K562 (cell line): ENCODE measurements around the gene EFEMP2. TPM values are rescaled to one million over a fixed set of nuclear protein-coding genes. Genes with fewer than 3 reads are reported as not detected.

Experiments
- ATF6 ChIP-seq: sonication (generic); formaldehyde crosslinking; IDR thresholded peaks from 2 replicates; pipeline ENCODE4 v1.4.0; 2020; ENCODE audit warnings: mild to moderate bottlenecking, missing genetic modification reagents
- CREB3L1 ChIP-seq: fragments of 450-650 bp; IDR thresholded peaks from 2 replicates; pipeline ENCODE4 v1.6.1; 2014; ENCODE audit warnings: low read depth, mild to moderate bottlenecking, moderate library complexity, borderline replicate concordance
- HES1 ChIP-seq: fragments of 450-650 bp; IDR thresholded peaks from 2 replicates; pipeline ENCODE4 v1.6.1; 2016; ENCODE audit warnings: low read depth, mild to moderate bottlenecking, moderate library complexity
- HMG20A ChIP-seq: fragments of 450-650 bp; formaldehyde crosslinking; conservative IDR thresholded peaks from 2 replicates; pipeline ENCODE4 v1.4.0; 2020; ENCODE audit warnings: mild to moderate bottlenecking, mixed read lengths
- HMG20B ChIP-seq: fragments of 250-450 bp; sonication (Bioruptor Pico); IDR thresholded peaks from 2 replicates; pipeline ENCODE4 v1.5.0; 2021; ENCODE audit warnings: mild to moderate bottlenecking
- KLF13 ChIP-seq: fragments of 450-650 bp; IDR thresholded peaks from 2 replicates; pipeline ENCODE4 v1.6.1; 2016; ENCODE audit warnings: missing genetic modification characterization, low read depth, mild to moderate bottlenecking, missing compliant biosample characterization, moderate library complexity, borderline replicate concordance
- NR0B1 ChIP-seq: fragments of 450-650 bp; IDR thresholded peaks from one replicate; pipeline ENCODE4 v1.6.1; 2018; ENCODE audit warnings: mild to moderate bottlenecking, moderate library complexity; ENCODE audit not compliant: partially characterized antibody
- PHF8 ChIP-seq: fragments of 200-600 bp; sonication (generic); IDR thresholded peaks from 2 replicates; pipeline ENCODE4 v1.6.1; 2012; ENCODE audit warnings: mixed run types, mild to moderate bottlenecking, inconsistent platforms, low read length, moderate library complexity, borderline replicate concordance
- POLR2AphosphoS2 ChIP-seq: IDR thresholded peaks from 2 replicates; pipeline ENCODE4 v1.6.1; 2012; ENCODE audit warnings: low read length, improper control_type of control experiment
- POLR3A ChIP-seq: IDR thresholded peaks from 2 replicates; pipeline ENCODE4 v1.6.1; 2011; ENCODE audit warnings: borderline replicate concordance, mild to moderate bottlenecking, moderate library complexity; ENCODE audit not compliant: insufficient read length, insufficient read depth; ENCODE audit errors: extremely low read depth
- SMARCE1 ChIP-seq: fragments of 450-650 bp; IDR thresholded peaks from 2 replicates; pipeline ENCODE4 v1.7.1; 2016; ENCODE audit warnings: mild to moderate bottlenecking
- TAF1 ChIP-seq: IDR thresholded peaks from 2 replicates; pipeline ENCODE4 v1.6.1; 2011; ENCODE audit warnings: mild to moderate bottlenecking, low read length, moderate library complexity; ENCODE audit not compliant: insufficient read depth, control insufficient read depth, severe bottlenecking; ENCODE audit errors: extremely low read depth
- ZFPM2 ChIP-seq: fragments of 250-450 bp; sonication (Bioruptor Pico); IDR thresholded peaks from 2 replicates; pipeline ENCODE4 v1.5.1; 2022; ENCODE audit warnings: mild to moderate bottlenecking
- ZNF165 ChIP-seq: fragments of 250-450 bp; sonication (Bioruptor Pico); IDR thresholded peaks from 2 replicates; pipeline ENCODE4 v1.4.0; 2020; ENCODE audit warnings: borderline replicate concordance
- ZNF79 ChIP-seq: fragments of 250-450 bp; sonication (Bioruptor Pico); IDR thresholded peaks from 2 replicates; pipeline ENCODE4 v1.4.0; 2020; ENCODE audit warnings: low read depth, mild to moderate bottlenecking, moderate library complexity
- polyA plus RNA-seq, 8 experiments: library from polyadenylated mRNA; depleted of rRNA in 4 of 8; stranded (reverse) in 5 of 8; unstranded in 3 of 8; fragments of >200 nt; fragmentation: Nextera tagmentation in 2 of 8; fragmentation: Illumina TruSeq in 1 of 8; extraction: Ambion mirVana in 2 of 8; extraction: Trizol in 1 of 8; gene quantifications; 2 replicates each; pipeline versions ENCODE4 v1.2.1 to v1.2.3, GENCODE V29; 2011 to 2014; ENCODE audit warnings: inconsistent platforms in 1 of 8, missing spikeins in 1 of 8
- total RNA-seq, 7 experiments: library from RNA; depleted of rRNA in 6 of 7; stranded (reverse); fragments of >200 nt in 6 of 7; fragmentation: Illumina TruSeq in 2 of 7; extraction: Trizol in 2 of 7; gene quantifications; 2 replicates each; pipeline versions ENCODE4 v1.2.1 to v1.2.3, GENCODE V29; 2011 to 2021; ENCODE audit warnings: low replicate concordance in 1 of 7

The EFEMP2 gene
- total and polyA plus RNA-seq, 9 of the 15 experiments (the other 6 are each of a cell fraction or from before 2014, with no cell fraction given) = 0.07 to 2.9 (median 0.69) TPM; not detected in 1

GRCh38 chr11:65899356-65900124, 26.9 kb upstream of the EFEMP2 start (continued):
- TF ChIP-seq TAF1 (peak; percentile 57), ATF6 (CRISPR knock-in tag) (peak; percentile 93), KLF13 (peak; percentile 39; the same call in 1 of the 2 replicates), POLR2AphosphoS2 (no peak), CREB3L1 (peak; percentile 63; the same call in 1 of the 2 replicates), POLR3A (no peak), PHF8 (peak; percentile 32; the same call in 1 of the 2 replicates), ZNF165 (no peak), HMG20B (no peak), SMARCE1 (peak; percentile 60; the same call in 1 of the 2 replicates), HES1 (no peak), NR0B1 (no peak), HMG20A (CRISPR knock-in tag) (no peak), ZNF79 (CRISPR knock-in tag) (no peak), ZFPM2 (no peak)
